Inflammatory macrophage treated with lipopolysaccharide for 4 hours (primary cell): ENCODE results near the gene ENO4.

ENCODE experiments used
- DNase-seq: peaks from one replicate; pipeline ENCODE4 v3.0.0-alpha.2; 2020

ENO4 gene

DNA sequence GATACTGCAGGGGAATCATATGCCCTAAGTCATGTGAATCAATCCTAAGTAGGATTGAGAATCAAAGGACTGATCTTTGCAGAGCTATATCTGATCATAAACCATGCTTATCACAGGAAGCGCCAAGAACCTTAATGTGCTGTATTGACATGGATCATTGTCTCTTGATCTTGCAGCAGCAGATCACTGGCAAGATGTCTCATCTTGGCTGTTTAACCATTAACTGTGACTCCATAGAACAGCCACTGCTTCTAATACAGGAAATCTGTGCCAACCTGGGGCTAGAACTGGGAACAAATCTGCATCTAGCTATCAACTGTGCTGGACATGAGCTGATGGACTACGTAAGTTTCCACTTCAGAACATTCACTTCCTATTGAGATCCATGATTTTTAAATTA lies 21.6 kb downstream of the ENO4 start:
- DNase-seq, result no peak

DNA sequence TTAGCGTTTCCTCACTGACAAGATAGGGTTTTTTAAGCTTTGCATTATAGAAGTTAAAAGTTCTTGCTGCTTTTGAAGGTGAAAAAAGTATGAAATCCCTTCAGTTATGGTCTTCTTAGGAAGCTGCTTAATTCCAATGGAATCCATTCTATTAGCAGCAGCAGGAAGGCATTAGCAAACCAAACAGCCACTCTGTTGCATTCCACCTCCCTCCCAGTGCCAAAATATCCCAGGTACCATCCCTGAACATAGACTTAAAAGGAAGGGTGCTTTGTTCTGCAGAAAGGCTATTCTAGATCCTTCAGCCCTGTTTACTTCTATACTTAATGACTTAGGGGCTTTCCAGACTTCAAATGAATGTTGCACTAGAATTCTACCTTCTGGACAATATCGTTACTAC lies 23.8 kb downstream of the ENO4 start:
- no peak for DNase-seq

DNA sequence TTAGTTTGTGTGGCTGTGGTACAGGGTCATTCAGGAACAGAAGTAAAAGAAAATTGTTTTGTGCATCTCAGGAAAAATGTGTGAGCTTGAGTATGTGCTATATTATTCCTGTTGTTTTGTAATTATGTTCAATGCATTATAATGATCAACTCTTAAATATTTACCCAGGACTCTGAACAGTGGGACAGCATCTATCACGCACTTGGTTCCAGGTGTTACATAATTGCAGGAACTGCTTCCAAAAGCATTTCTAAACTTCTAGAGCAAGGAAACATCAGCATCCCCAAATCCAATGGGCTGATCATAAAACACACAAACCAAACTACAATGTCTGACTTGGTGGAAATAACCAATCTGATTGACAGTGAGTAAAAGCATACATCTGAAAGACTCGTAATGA lies 26.6 kb downstream of the ENO4 start:
- DNase-seq, result no peak

GRCh38 chr10:116877391-116877790 lies 28.1 kb downstream of the ENO4 start:
- DNase-seq, result no peak

DNA sequence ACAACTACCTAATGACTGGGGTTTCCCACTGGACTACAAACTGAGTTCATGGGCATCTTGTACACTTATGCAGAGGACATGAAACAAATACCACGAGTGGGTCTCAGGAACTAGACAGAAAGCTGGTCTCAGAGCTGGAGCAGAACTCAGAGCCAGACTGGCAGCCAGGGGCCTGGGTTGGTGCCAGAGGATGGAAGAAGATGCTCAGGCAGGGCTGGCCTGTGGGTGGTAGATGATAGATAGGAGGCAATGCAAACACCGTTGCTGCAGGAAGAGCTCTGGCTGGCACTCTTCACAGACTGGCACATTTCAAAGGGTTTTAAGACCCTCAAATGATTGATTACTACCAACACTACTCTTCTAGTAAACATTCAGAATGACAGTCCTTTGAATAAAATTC lies 28.8 kb downstream of the ENO4 start:
- DNase-seq, result no peak

- no peak for DNase-seq
Observed at GRCh38 chr10:116879817-116880216, 30.5 kb downstream of the ENO4 start.

DNA sequence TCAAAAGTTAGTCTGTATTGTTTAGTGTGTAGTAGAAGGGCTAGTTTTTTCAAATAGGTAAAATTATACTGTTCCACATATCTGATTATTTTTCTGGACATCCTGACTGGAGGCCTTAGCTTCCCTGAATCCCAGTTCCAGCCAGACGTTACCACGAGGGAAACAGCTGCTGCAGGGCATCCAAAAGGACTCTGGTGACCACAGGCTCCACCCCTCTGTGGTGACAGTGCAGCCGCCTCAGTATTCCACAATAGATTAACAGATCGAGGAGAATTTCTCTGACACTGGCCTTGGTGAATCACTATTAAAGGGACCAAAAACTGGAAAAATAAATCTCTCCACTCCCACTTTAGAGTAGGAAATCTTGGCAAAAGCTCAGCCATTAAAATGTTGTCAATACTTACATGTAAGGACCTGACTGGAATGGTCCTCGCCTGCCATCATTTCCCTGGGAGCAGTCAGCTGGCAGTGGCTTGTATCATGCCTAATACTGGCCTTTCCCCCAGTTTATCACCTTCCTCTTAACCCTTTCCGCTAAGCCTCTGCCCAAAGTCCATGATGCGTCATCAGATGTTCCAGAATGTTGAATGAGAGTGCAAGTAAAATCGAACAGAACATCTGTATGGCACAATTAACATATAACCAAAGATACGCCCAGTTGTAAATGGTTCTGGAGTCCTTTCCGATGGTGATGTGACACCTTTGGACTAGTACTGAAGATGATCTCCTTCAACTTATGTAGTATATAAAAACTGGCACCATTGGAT lies 31.6 kb downstream of the ENO4 start:
- DNase-seq, result no peak

DNA sequence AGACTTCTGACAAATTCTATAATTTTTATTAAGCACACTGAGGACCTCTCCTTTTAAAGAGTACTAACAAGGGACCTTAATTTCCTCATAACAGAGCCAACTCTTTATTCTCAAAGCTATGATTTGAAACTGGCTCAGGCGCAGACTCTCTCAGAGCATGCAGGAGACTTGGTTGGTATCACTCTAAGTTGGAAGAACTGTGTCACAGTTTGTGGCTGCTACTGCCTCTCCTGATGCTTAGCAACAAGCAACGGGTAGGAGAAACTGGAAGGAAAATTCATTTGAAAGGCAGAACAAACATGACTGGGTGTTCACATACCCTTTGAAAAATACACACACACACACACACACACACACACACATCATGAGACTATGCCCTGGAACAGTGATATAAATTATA lies 33.3 kb downstream of the ENO4 start:
- no peak for DNase-seq

DNA sequence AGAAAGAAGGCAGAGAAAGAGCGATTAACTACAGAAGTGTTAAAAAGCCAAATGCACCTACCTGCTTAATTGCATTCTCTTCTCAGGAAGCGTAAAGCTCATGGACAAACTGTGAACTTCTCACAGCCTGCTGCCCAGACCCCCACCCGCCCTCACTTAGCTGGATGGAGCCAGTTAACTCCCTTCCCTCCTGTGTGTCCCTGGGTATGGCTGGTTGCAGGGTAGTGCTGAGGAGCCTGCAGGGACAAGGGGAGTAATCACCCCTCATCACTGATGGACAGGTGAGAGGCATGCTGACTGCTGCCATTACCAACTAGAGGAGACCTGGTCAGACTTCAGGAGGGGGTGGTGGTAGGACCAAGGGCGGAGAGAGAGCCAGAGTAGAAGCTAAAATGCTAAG lies 37.5 kb downstream of the ENO4 start:
- no peak for DNase-seq

GRCh38 chr10:116888380-116889055 lies 39.2 kb downstream of the ENO4 start:
- peak; percentile 53 for DNase-seq

DNA sequence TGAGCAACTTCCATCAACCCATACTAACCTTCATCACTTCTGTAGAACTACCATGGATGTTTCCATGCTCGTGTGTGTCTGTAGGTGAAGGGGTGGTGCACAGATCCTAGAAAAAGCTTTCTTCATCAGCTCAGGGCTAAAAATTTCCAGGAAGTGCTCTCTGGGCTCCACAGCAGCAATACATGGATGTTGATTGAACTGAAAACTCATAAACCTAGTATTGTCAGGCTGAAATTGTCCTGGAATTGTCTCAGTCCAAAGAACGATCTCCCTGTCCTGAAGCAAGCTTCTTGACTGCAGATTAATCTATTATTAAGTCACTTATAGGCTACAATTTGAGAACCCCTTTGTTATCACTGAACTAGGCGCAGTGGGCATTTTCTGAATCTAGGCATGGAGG lies 39.8 kb downstream of the ENO4 start:
- DNase-seq, result no peak

DNA sequence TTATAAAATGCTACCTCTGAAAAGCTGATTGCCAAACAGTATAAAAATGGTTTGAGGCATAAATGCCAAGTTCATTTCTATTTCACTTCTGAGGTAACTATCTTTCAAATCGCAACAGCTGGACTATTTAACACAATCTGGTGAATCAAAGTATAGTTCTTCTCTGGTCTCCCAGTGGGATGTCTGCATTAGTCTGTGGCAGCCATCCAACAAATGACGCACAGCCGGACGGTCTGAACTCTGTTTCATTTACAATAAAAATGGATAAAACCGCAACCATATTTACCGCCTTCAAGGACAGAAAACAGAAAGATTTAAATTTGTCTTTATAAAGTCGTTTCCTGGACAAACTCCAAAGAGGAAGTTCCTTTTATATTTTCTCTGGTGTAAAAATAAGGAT lies 41.9 kb downstream of the ENO4 start:
- DNase-seq, result peak; percentile 22

- DNase-seq, result no peak
Observed at GRCh38 chr10:116892907-116893685, 43.8 kb downstream of the ENO4 start.

- DNase-seq, result no peak
Observed at GRCh38 chr10:116893686-116894037, 44.4 kb downstream of the ENO4 start.

GRCh38 chr10:116899626-116900025 lies 50.3 kb downstream of the ENO4 start:
- DNase-seq, result no peak

- no peak for DNase-seq
Observed at GRCh38 chr10:116905845-116906210, 56.5 kb downstream of the ENO4 start.

DNA sequence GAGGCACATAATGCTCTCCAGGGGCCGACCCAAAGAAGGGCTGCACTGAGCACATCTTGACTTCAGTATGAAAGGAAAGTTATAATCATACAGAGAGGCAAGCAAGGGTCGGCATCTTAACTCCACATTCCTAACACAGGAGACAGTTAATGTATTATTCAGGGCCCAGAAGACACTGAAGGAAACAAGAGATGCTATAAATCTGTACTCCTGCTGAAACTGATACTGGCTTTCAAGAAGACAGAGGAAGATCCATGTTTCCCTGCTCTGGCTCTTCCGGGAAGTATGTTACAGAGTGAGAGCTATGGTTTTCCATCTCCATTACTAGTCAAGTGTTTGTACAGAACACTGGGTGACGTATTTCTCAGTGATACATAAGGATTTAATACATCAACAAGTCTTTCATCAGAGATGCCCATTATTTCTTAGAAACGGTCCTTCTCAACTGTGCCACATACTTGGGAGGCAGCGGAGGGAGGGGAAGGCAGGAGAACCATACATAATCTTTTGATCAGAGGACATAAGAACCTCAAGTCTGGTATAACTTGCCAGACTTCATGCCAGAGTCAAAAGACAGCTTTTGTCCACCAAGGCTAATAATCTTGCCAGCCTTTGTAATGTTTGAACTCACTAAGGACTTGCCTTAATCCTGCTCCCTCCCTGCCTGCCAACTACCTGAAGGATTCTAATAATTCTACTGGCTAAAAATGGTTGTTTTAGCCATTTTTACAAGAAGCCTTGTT lies 58.1 kb downstream of the ENO4 start:
- no peak for DNase-seq

DNA sequence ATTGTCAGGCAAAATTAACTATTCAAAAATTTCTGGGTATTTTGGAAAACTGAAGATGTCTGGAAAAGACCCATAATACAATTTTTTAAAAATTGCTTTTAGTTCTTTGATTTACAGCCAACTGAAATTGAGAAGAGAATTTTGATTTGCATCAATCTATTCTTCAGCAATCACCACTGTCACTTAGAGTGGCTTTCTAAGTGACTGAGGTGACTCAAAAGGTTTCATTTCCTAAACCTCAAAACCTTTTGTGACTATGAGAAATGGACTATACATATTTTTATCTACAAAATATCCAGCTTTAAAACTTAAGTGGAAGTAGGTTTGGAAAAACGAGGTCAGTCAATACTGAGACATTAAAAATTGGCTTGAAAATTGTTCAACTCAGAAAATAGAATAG lies 60.0 kb downstream of the ENO4 start:
- no peak for DNase-seq

DNA sequence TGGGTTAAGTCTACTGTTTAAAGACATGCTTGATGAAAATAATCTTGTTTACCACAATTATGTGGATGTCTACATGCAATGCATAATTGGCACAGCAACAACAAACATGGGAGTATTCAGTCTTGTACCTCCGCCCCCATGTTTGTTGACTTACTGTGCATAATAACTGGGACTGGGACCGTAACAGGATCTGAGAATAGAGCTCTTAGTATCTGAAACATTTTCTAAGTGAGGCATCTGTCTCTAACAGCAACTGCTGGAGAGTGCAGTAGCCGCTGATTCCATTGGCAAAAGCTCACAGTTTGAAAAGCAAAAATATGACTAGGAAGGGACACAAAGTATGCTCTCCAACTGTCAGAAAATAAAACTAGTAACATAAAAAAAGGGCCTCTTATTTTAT lies 61.6 kb downstream of the ENO4 start:
- no peak for DNase-seq

GRCh38 chr10:116912162-116912561 lies 62.9 kb downstream of the ENO4 start:
- no peak for DNase-seq

DNA sequence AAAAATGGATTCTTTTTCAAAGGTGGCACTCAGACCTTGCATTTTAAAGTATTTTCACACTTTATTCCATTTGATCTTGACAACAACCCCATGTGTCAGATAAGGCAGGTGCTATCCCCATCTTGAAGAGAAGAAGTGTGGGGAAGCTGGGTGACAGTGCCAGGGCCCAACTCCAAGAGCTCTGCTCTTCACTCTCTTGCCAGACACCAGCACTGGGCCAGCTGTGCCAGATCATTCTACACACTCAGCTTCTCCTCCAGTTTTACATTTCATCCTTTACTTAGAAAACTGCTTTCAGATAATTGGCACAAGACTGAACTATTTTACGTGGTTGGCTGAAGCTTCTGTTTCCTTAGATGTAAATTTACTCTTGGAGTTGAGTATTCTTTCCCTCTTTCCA lies 64.4 kb downstream of the ENO4 start:
- DNase-seq, result no peak

DNA sequence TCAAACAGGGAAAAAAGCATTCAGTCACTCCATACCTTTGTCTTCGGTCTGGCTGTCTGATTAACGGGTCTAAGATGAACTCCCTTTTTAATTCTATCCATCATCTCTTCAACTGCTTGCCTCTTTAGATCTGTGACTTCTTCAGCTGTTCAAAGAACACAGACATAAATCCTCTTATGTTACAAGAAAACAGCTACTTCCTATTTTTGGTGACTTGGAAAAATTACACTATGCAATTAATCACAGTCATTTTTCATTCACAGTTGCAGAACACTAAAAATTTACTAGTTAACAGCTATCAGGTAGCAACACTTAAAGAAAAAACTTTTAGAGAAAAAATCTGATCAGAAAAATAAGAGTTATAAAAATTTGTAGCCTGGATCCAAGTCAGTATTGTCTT lies 66.0 kb downstream of the ENO4 start:
- no peak for DNase-seq

- DNase-seq, result no peak
Observed at GRCh38 chr10:116917481-116917880, 68.2 kb downstream of the ENO4 start.
